IMR-90 (cell line): ENCODE results near the gene SHC2. TPM values are rescaled to one million over a fixed set of nuclear protein-coding genes. Genes with fewer than 3 reads are reported as not detected.

ENCODE experiments used
- ATAC-seq: fragments of 200-7000 bp; cut with Tn5 transposase; 2 replicates; pipeline ENCODE4 v1.9.1; 2020; ENCODE audit warnings: low read depth, mild to moderate bottlenecking, moderate library complexity
- BruUV-seq: library from RNA; stranded (reverse); fragments of 400-500 nt; replicated peaks from 2 replicates; lab custom pipeline; 2021; lab: Mats Ljungman, UMichigan
- CTCF ChIA-PET: fragments of 300-600 bp; formaldehyde crosslinking; extraction: SDS; loops from one replicate; lab custom pipeline; 2021; ENCODE audit warnings: antibody characterized with exemption; lab: Yijun Ruan, JAX
- POLR2A ChIA-PET: fragments of 300-600 bp; sonication (Branson Sonifier 250); formaldehyde crosslinking; loops from one replicate; lab custom pipeline; 2022; ENCODE audit warnings: antibody characterized with exemption; ENCODE audit not compliant: unreplicated experiment; lab: Charles Lee
- DNase-seq: peaks from one replicate; pipeline ENCODE4 v3.0.0; 2013
- H2AFZ ChIP-seq: replicated peaks from 2 replicates; pipeline ENCODE3; 2013; ENCODE audit warnings: low read length, mild to moderate bottlenecking; ENCODE audit not compliant: poor library complexity
- H2AK5ac ChIP-seq: 2 replicates; pipeline ENCODE4 v1.6.1; 2013; ENCODE audit warnings: low read depth, low read length, inconsistent platforms
- H2AK9ac ChIP-seq: replicated peaks from 2 replicates; pipeline ENCODE3; 2013; ENCODE audit warnings: mild to moderate bottlenecking, low read depth, low read length, moderate library complexity; ENCODE audit not compliant: poor library complexity
- H2BK120ac ChIP-seq: 2 replicates; pipeline ENCODE4 v1.6.1; 2013; ENCODE audit warnings: low read depth, low read length, inconsistent platforms
- H2BK15ac ChIP-seq: 3 replicates; pipeline ENCODE4 v1.6.1; 2013; ENCODE audit warnings: low read depth, low read length, inconsistent platforms
- H2BK20ac ChIP-seq: 2 replicates; pipeline ENCODE4 v1.6.1; 2013; ENCODE audit warnings: low read depth, mild to moderate bottlenecking, inconsistent platforms, low read length, moderate library complexity
- H2BK5ac ChIP-seq: 2 replicates; pipeline ENCODE4 v1.6.1; 2013; ENCODE audit warnings: mild to moderate bottlenecking, low read depth, low read length, inconsistent platforms; ENCODE audit not compliant: poor library complexity, severe bottlenecking
- H3K14ac ChIP-seq: replicated peaks from 2 replicates; pipeline ENCODE4 v1.6.1; 2013; ENCODE audit warnings: low read depth, low read length, inconsistent platforms
- H3K18ac ChIP-seq: 2 replicates; pipeline ENCODE4 v1.6.1; 2013; ENCODE audit warnings: low read depth, low read length, control low read depth
- H3K23ac ChIP-seq: 2 replicates; pipeline ENCODE4 v1.6.1; 2013; ENCODE audit warnings: low read depth, low read length, inconsistent platforms
- H3K27ac ChIP-seq: 2 replicates; pipeline ENCODE4 v1.5.1; 2013; ENCODE audit warnings: mild to moderate bottlenecking, control low read depth, low read length; ENCODE audit not compliant: insufficient read depth
- H3K27me3 ChIP-seq: 2 replicates; pipeline ENCODE4 v1.6.1; 2013; ENCODE audit warnings: low read length; ENCODE audit not compliant: control insufficient read depth, insufficient read depth
- H3K36me3 ChIP-seq: 2 replicates; pipeline ENCODE4 v1.6.1; 2013; ENCODE audit warnings: low read length, mixed read lengths; ENCODE audit not compliant: control insufficient read depth, insufficient read depth
- H3K4ac ChIP-seq: 2 replicates; pipeline ENCODE4 v1.6.1; 2013; ENCODE audit warnings: low read depth, low read length, inconsistent platforms
- H3K4me1 ChIP-seq: 2 replicates; pipeline ENCODE4 v1.6.1; 2013; ENCODE audit warnings: low read length, mixed read lengths; ENCODE audit not compliant: control insufficient read depth, insufficient read depth
- H3K4me2 ChIP-seq: 2 replicates; pipeline ENCODE4 v1.6.1; 2013; ENCODE audit warnings: low read depth, mild to moderate bottlenecking, control low read depth, low read length, moderate library complexity
- H3K4me3 ChIP-seq: 2 replicates; pipeline ENCODE4 v1.5.1; 2013; ENCODE audit warnings: low read depth, mild to moderate bottlenecking, control low read depth, low read length, moderate library complexity; ENCODE audit not compliant: insufficient read depth
- H3K56ac ChIP-seq: 2 replicates; pipeline ENCODE4 v1.6.1; 2013; ENCODE audit warnings: low read length, inconsistent platforms; ENCODE audit not compliant: insufficient read depth; ENCODE audit errors: extremely low read depth
- H3K79me1 ChIP-seq, 2 experiments: 2 replicates each; pipeline ENCODE4 v1.6.1; 2013; ENCODE audit warnings: low read length in 2 of 2, inconsistent platforms in 1 of 2, low read depth in 1 of 2
- H3K9ac ChIP-seq: 2 replicates; pipeline ENCODE4 v1.6.1; 2013; ENCODE audit warnings: low read depth, low read length, control low read depth
- H3K9me1 ChIP-seq: 2 replicates; pipeline ENCODE4 v1.6.1; 2013; ENCODE audit warnings: low read length, inconsistent platforms; ENCODE audit not compliant: insufficient read depth
- H3K9me3 ChIP-seq: 2 replicates; pipeline ENCODE4 v1.6.1; 2013; ENCODE audit warnings: low read length; ENCODE audit not compliant: control insufficient read depth, insufficient read depth
- H4K20me1 ChIP-seq: 2 replicates; pipeline ENCODE4 v1.6.1; 2013; ENCODE audit warnings: low read length, inconsistent platforms; ENCODE audit not compliant: insufficient read depth
- H4K5ac ChIP-seq: 2 replicates; pipeline ENCODE4 v1.6.1; 2013; ENCODE audit warnings: mild to moderate bottlenecking, low read depth, low read length, control low read depth
- H4K8ac ChIP-seq, 2 experiments: 2 replicates each; pipeline ENCODE4 v1.6.1; 2013; ENCODE audit warnings: low read depth in 2 of 2, low read length in 2 of 2, control low read depth in 1 of 2, inconsistent platforms in 1 of 2
- H4K91ac ChIP-seq: 2 replicates; pipeline ENCODE4 v1.6.1; 2013; ENCODE audit warnings: low read depth, low read length, inconsistent platforms; ENCODE audit not compliant: insufficient read depth
- CHD1 ChIP-seq: IDR thresholded peaks from 2 replicates; pipeline ENCODE4 v1.6.1; 2012; ENCODE audit warnings: low read depth, low read length, improper control_type of control experiment
- MAFK ChIP-seq: IDR thresholded peaks from 2 replicates; pipeline ENCODE4 v1.6.1; 2012; ENCODE audit warnings: low read depth, low read length, improper control_type of control experiment
- MXI1 ChIP-seq: IDR thresholded peaks from 2 replicates; pipeline ENCODE4 v1.6.1; 2012; ENCODE audit warnings: low read depth, mild to moderate bottlenecking, low read length, moderate library complexity, borderline replicate concordance
- NFE2L2 ChIP-seq: fragments of 150-350 bp; IDR thresholded peaks from 2 replicates; pipeline ENCODE4 v1.6.1; 2016; ENCODE audit warnings: low read depth, mild to moderate bottlenecking, low read length
- POLR2A ChIP-seq: IDR thresholded peaks from 2 replicates; pipeline ENCODE4 v1.6.1; 2012; ENCODE audit warnings: mild to moderate bottlenecking, low read depth, low read length
- RCOR1 ChIP-seq: IDR thresholded peaks from 2 replicates; pipeline ENCODE4 v1.6.1; 2012; ENCODE audit warnings: mild to moderate bottlenecking, low read length, improper control_type of control experiment; ENCODE audit not compliant: insufficient replicate concordance
- WGBS, 2 experiments: methylation state at CpG; one replicate each; pipeline versions ENCODE4 v1.1.5 to v1.1.7; 2013; ENCODE audit warnings: missing lambda C conversion rate in 2 of 2; ENCODE audit not compliant: insufficient read length in 1 of 2; ENCODE audit errors: extremely low coverage in 2 of 2; 5-methylcytosine and 5-hydroxymethylcytosine counted together
- dilution Hi-C: fragments of 300-500 bp; cut with HindIII; formaldehyde crosslinking; loops from one replicate; pipeline ENCODE4 v1.14.3; 2018; ENCODE audit warnings: low sequenced_read_pairs; ENCODE audit not compliant: unreplicated experiment
- in situ Hi-C: fragments of 300-500 bp; cut with MboI; formaldehyde crosslinking; loops from 3 replicates; pipeline ENCODE4 v1.14.3; 2019; ENCODE audit warnings: low sequenced_read_pairs, inconsistent platforms, mixed read lengths
- intact Hi-C: fragments of 100-400 bp; cut with micrococcal nuclease; formaldehyde crosslinking; loops from 2 replicates; pipeline ENCODE4 v1.10.0; 2022
- polyA plus RNA-seq, 3 experiments: library from polyadenylated mRNA; depleted of rRNA; stranded (reverse); fragments of >200 nt; gene quantifications; 2 replicates each; pipeline ENCODE4 v1.2.3, GENCODE V29; 2012; ENCODE audit warnings: low replicate concordance in 1 of 3
- total RNA-seq: library from RNA; depleted of rRNA; stranded (reverse); fragments of >200 nt; gene quantifications from 2 replicates; pipeline ENCODE4 v1.2.3, GENCODE V29; 2012
- TF ChIP-seq, protein P1 (sequence below): conservative IDR thresholded peaks from 2 replicates; pipeline ENCODE4 v1.5.1; 2012; ENCODE audit warnings: mild to moderate bottlenecking, low read depth, low read length, improper control_type of control experiment

The SHC2 gene
- total and polyA plus RNA-seq, 2 of the 4 experiments (the other 2 are of a cell fraction): 0.68 TPM; not detected in 1

DNA sequence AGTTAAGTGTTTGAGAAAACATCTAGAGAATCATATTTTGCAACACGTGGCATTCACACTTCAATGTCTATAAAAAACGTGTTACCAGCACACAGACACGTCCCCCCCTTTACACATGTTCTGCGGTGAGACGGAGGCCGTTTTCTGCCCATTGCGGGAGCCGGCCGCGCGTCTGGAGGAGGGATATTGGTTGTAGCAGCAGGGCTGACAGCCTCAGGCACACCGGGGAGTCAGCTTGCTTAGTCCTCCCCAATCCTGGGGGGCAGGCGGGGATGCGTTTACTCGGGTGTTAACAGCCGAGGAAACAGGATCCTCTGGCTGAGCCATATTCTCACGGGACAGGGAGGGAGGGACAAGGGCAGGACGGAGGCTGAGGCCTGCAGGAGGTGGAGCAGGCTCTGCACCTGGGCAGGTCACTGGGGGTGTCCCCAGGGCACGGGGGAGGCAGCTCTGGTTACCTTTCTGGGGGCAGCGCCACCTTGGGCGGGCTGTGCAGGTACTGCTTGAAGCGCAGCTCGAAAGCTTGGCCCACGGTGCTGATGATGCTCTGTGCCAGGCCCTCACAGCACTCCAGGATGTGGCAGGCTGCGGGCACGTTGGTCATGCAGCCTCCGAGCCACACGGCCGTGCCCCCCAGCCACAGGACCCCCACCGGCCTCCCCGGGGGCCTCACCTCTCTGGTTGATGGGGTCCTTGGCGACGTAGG lies 25.0 kb downstream of the SHC2 start:
- Histone ChIP-seq H3K9me1 (no peaks in the 10 kb centered on the region), H4K91ac (no peak overlapping the region), H3K79me1 (no peaks in the 10 kb centered on the region), H2AFZ (no peak overlapping the region), H2AK9ac (no peak overlapping the region), H3K14ac (no peak overlapping the region), H3K4me2 (no peak overlapping the region), H3K23ac (no peak overlapping the region), H2BK120ac (no peak overlapping the region), H2BK15ac (no peak overlapping the region), H3K4ac (no peak overlapping the region), H3K4me3 (no peak overlapping the region), H3K27ac (no peak overlapping the region), H3K56ac (no peak overlapping the region), H4K5ac (no peak overlapping the region), H3K4me1 (no peaks in the 10 kb centered on the region), H4K20me1 (no peaks in the 10 kb centered on the region), H3K9me3 (peaks cover 11% of the 10 kb centered on the region), H2BK5ac (no peak overlapping the region), H2BK20ac (no peak overlapping the region), H3K9ac (no peak overlapping the region), H3K18ac (no peak overlapping the region), H3K36me3 (no peaks in the 10 kb centered on the region), H3K27me3 (no peaks in the 10 kb centered on the region; the same call in 1 of the 2 replicates), H4K8ac (no peak overlapping the region), H2AK5ac (no peak overlapping the region)
- in situ Hi-C loops (no loop called here), intact Hi-C loops (no loop called here), dilution Hi-C loops (no loop called here)
- TF ChIP-seq, protein P1, sequence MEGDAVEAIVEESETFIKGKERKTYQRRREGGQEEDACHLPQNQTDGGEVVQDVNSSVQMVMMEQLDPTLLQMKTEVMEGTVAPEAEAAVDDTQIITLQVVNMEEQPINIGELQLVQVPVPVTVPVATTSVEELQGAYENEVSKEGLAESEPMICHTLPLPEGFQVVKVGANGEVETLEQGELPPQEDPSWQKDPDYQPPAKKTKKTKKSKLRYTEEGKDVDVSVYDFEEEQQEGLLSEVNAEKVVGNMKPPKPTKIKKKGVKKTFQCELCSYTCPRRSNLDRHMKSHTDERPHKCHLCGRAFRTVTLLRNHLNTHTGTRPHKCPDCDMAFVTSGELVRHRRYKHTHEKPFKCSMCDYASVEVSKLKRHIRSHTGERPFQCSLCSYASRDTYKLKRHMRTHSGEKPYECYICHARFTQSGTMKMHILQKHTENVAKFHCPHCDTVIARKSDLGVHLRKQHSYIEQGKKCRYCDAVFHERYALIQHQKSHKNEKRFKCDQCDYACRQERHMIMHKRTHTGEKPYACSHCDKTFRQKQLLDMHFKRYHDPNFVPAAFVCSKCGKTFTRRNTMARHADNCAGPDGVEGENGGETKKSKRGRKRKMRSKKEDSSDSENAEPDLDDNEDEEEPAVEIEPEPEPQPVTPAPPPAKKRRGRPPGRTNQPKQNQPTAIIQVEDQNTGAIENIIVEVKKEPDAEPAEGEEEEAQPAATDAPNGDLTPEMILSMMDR: no peak
- TF ChIP-seq MXI1 (no peak), CHD1 (no peak), MAFK (no peak), RCOR1 (no peak), NFE2L2 (no peak), POLR2A (no peak)
- ATAC-seq: no peak
- no TSS peak for BruUV-seq
- CTCF ChIA-PET: no interaction called here
- POLR2A ChIA-PET: no interaction called here
- 63% methylated on average over 17 of the region's 33 CpGs; no CpG with 5 or more reads in 1 of the 2 experiments for WGBS, 2 experiments
- no peak for DNase-seq
